ENCODE data around the gene PAK5. TPM values are rescaled to one million over a fixed set of nuclear protein-coding genes. Genes with fewer than 3 reads are reported as not detected.

PAK5 gene
- total and polyA plus RNA-seq, 10 donors: not detected

GRCh38 chr20:9574181-9574580, 264.7 kb downstream of the PAK5 start:
- H3K9me3 ChIP-seq: no peaks in the 10 kb centered on the region
- no peaks in the 10 kb centered on the region for H3K4me1 ChIP-seq
- no peaks in the 10 kb centered on the region for H3K36me3 ChIP-seq
- no peak overlapping the region for H3K4me3 ChIP-seq
- intact Hi-C loops (cut with DNase I; ENCODE audit: low total_unique reads): no loop called here
- no peak overlapping the region for H3K27ac ChIP-seq
- H3K27me3 ChIP-seq (replicated peaks in 1 of 7): peaks cover 0 to 14% (median 0%) of the 10 kb centered on the region in 7 donors
- TF ChIP-seq CTCF (IDR thresholded peaks at IDR 0.05 in 8 of 11, conservative IDR thresholded peaks at IDR 0.05 in 3 of 11): no peak
- no peak for TF ChIP-seq POLR2A (IDR thresholded peaks at IDR 0.05)
- no peak for TF ChIP-seq POLR2AphosphoS5 (IDR thresholded peaks at IDR 0.05)
- no peak for DNase-seq
- 59 to 62% (median 62%) methylated on average over 7 of the region's 7 CpGs for WGBS, 5 donors

GRCh38 chr20:9573335-9574151, 265.3 kb downstream of the PAK5 start:
- no peaks in the 10 kb centered on the region for H3K9me3 ChIP-seq
- H3K4me1 ChIP-seq: no peaks in the 10 kb centered on the region
- H3K36me3 ChIP-seq: no peaks in the 10 kb centered on the region
- H3K27ac ChIP-seq: no peak overlapping the region
- WGBS, 5 donors: 46 to 55% (median 55%) methylated on average over 13 of the region's 13 CpGs
- H3K27me3 ChIP-seq (replicated peaks in 1 of 7): peaks cover 0 to 14% (median 0%) of the 10 kb centered on the region in 7 donors
- no peak overlapping the region for H3K4me3 ChIP-seq
- intact Hi-C loops (cut with DNase I; ENCODE audit: low total_unique reads): no loop called here
- DNase-seq: no peak
- TF ChIP-seq POLR2A (IDR thresholded peaks at IDR 0.05): no peak
- no peak for TF ChIP-seq POLR2AphosphoS5 (IDR thresholded peaks at IDR 0.05)
- TF ChIP-seq CTCF (IDR thresholded peaks at IDR 0.05 in 8 of 11, conservative IDR thresholded peaks at IDR 0.05 in 3 of 11): no peak

DNA sequence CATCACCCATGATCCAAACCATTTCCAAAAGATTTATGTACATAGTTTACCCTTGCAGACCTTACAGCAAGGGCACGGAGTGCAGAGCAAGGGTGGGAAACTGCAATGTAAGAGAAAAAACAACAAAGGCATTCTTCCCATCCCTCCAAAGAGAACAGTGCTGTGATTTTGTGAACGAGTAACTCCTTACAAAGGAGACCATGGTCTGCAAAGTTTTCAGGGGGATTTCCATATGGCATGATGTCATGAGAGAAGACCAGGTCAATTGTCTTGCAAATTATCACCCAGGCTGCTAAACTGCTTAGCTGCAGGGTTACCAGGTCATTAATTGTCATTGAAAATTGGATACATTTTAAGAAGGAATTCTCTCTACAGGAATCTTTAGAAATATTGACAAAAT, 266.2 kb downstream of the PAK5 start:
- TF ChIP-seq CTCF (IDR thresholded peaks at IDR 0.05 in 8 of 11, conservative IDR thresholded peaks at IDR 0.05 in 3 of 11) (no peak), POLR2A (IDR thresholded peaks at IDR 0.05) (no peak), POLR2AphosphoS5 (IDR thresholded peaks at IDR 0.05) (no peak)
- intact Hi-C loops (cut with DNase I; ENCODE audit: low total_unique reads): no loop called here
- no peak for DNase-seq
- 13 to 21% (median 18%) methylated on average over 2 of the region's 2 CpGs for WGBS, 5 donors
- H3K9me3 ChIP-seq: no peaks in the 10 kb centered on the region
- no peaks in the 10 kb centered on the region for H3K4me1 ChIP-seq
- peaks cover 0 to 14% (median 0%) of the 10 kb centered on the region in 7 donors for H3K27me3 ChIP-seq (replicated peaks in 1 of 7)
- no peaks in the 10 kb centered on the region for H3K36me3 ChIP-seq
- no peak overlapping the region for H3K4me3 ChIP-seq
- no peak overlapping the region for H3K27ac ChIP-seq

- no peaks in the 10 kb centered on the region for H3K9me3 ChIP-seq
- H3K4me1 ChIP-seq: no peaks in the 10 kb centered on the region
- peaks cover 0 to 14% (median 0%) of the 10 kb centered on the region in 7 donors for H3K27me3 ChIP-seq (replicated peaks in 1 of 7)
- DNase-seq: no peak
- H3K27ac ChIP-seq: no peak overlapping the region
- intact Hi-C loops (cut with DNase I; ENCODE audit: low total_unique reads): no loop called here
- TF ChIP-seq CTCF (IDR thresholded peaks at IDR 0.05 in 8 of 11, conservative IDR thresholded peaks at IDR 0.05 in 3 of 11): no peak
- no peak for TF ChIP-seq POLR2A (IDR thresholded peaks at IDR 0.05)
- no peak for TF ChIP-seq POLR2AphosphoS5 (IDR thresholded peaks at IDR 0.05)
- H3K4me3 ChIP-seq: no peak overlapping the region
- H3K36me3 ChIP-seq: no peaks in the 10 kb centered on the region
- 53 to 63% (median 61%) methylated on average over 3 of the region's 3 CpGs for WGBS, 5 donors
These were observed 267.1 kb downstream of the PAK5 start for GRCh38 chr20:9571783-9572182.

All from spleen (tissue), 11 donors.